Measurements from ENCODE around the gene COL9A3.

DNA sequence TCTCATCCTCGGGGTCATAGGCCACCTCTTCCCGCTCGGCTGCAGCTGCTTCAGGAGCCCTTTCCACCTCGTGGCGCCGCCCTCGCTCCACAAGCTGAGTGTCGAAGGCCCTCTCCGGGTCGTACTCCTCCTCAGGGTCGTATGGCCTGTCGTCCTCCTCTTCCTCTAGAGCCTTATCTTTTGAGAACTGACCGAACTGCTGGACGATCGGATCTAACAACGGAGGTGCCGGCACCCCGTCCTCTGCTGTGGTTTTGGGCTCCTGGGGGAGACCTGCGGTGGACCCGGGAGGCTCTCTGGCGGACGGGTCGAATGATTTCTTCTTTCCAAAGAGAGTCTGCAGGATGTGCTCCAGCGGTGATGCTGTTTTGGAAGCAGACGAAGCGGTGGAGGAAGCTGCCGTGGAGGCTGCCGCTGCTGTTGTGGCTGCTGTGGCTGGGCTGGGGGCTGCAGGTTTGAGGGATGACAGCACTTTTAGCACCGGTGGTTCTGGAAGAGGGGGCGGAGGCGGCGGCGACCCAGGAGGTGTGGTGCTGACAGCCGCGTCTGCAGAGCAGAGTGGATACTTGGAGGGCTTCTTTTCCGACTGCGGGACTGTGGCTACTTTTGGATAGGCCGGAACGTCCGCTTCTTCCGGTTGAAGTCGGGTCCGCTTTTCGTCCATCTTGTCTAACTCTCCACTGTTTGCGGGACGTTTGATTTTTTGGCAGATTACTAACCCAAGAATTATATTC, 65.0 kb downstream of the COL9A3 start:
- no peak for TF ChIP-seq POLR2AphosphoS5 (IDR thresholded peaks at IDR 0.05)
- TF ChIP-seq, protein P1, sequence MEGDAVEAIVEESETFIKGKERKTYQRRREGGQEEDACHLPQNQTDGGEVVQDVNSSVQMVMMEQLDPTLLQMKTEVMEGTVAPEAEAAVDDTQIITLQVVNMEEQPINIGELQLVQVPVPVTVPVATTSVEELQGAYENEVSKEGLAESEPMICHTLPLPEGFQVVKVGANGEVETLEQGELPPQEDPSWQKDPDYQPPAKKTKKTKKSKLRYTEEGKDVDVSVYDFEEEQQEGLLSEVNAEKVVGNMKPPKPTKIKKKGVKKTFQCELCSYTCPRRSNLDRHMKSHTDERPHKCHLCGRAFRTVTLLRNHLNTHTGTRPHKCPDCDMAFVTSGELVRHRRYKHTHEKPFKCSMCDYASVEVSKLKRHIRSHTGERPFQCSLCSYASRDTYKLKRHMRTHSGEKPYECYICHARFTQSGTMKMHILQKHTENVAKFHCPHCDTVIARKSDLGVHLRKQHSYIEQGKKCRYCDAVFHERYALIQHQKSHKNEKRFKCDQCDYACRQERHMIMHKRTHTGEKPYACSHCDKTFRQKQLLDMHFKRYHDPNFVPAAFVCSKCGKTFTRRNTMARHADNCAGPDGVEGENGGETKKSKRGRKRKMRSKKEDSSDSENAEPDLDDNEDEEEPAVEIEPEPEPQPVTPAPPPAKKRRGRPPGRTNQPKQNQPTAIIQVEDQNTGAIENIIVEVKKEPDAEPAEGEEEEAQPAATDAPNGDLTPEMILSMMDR (IDR thresholded peaks at IDR 0.05): no peak
